Melanocyte of skin (primary cell): ENCODE measurements around the gene LLCFC1. TPM values are rescaled to one million over a fixed set of nuclear protein-coding genes. Genes with fewer than 3 reads are reported as not detected.

Experiments
- total RNA-seq, 2 donors: library from RNA; depleted of rRNA; stranded (reverse); fragments of >200 nt; gene quantifications; 2 replicates each; pipeline ENCODE4 v1.2.3, GENCODE V29; 2012

LLCFC1 gene
- total RNA-seq = not detected

DNA sequence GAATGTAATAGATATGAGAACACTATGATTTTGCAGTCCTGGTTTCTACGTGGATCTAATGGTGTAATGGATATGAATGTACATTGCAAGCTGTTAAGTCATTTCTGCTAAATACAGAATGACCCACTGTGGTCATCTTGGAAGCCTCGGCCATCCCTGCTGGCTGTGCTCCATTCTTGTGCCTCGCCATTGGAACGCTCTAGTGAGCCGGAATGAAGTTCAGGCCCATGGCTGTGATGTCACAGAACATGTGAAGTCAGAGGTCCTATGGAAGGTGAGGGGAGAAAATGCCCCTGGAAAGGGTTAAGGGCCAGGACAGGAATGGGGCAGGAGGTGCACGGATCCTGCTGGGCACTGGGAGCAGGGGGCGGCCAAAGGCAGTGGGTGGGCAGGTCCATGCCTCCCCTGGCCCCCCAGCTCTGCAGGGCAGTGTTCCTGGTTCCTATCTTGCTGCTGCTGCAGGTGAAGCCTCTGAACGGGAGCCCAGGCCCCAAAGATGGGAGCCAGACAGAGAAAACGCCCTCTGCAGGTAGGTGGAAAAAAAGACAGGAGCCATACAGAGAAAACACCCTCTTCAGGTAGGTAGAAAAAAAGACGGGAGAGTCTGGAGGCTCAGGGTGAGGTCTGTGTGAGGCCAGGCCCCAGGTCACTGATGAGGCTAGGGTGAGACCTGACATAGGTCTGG lies at the start of gene LLCFC1:
Gene LLCFC1, plus strand, starts transcription at position 259 of the 685 bp plus-strand sequence. Its CDS starts 138 bp downstream, at position 397.

DNA sequence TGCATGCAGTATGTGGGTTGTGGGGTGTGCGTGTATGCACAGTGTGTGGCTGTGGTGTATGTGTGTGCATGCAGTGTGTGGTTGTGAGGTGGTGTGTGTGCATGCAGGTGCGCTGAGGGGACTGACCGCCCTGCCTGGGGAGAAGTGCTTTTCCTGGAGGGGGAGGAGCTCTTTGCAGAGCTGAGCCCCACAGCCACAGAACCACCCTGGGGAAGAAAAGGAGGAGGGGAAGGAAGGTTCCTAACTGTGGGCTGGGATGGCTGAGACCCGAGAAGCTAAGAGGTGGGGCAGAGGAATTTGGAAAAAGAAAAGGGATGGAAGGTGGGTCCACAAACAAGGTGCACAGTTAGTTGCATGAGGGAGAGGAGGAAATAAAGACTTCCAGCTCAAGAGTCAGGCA lies 5.7 kb upstream of the LLCFC1 start, which contains the start of gene TRPV5:
Gene TRPV5, minus strand, starts transcription at position 123 of the 400 bp plus-strand sequence. CDS start 287 bp downstream, outside the sequence.

DNA sequence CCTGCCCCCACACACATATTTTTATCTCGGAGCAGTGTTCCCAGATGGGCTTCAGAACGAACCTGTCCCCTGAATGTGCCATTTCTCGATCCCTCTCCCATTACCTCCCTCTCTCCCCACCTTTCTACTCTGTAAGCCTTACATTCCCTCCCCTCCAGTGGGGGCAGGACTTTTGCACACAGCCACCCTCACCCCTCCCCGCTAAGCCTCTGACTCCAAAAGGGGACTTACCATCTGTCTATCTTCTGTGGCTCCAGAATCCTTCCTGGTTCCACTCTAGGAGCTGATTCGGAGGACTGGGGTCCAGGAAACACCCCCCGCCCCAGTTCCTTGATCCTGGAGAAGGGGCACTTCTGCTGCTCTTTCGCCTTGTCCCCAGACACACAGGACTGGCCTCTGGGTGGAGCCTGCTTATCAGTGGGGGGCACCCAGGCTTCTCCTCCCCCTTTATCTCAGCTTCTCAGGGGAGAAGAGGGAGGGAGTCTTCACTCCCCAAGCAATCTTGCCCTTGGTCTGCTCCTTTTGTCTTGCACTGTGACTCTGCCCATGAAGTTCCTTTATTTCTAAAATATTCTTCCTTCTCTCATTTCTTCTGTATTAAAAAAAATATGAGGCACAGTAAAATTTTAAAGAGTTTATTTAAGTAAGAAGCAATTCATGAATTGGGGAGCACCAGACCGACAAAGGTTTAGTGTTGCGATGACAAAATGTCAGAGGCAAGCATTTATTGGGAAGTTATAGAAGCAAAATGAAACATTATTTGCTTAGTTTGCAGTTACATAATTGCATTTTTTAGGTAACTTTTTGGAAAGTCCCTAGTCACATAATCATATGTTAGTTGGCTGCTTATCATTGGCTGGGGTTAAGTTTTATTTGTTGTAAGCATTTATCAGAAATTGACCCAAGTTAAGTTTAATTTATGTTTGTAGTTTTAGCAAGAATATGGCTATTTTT lies 23.0 kb downstream of the LLCFC1 start, which contains the start of gene KEL:
Gene KEL, minus strand, starts transcription at position 391 of the 954 bp plus-strand sequence. Its CDS starts 157 bp downstream, at position 234.

Other genes starting within 250 kb of the LLCFC1 start
- not detected for gene PRSS1, start 190.0 kb upstream of the LLCFC1 start, total RNA-seq
- not detected for gene PRSS2, start 168.5 kb upstream of the LLCFC1 start, total RNA-seq
- gene EPHB6, start 84.4 kb upstream of the LLCFC1 start, total RNA-seq = under 1 TPM; under 0.01 to 0.34 TPM
- not detected for gene TRPV6, start 53.7 kb upstream of the LLCFC1 start, total RNA-seq
- gene TRPV5, start 5.7 kb upstream of the LLCFC1 start, total RNA-seq = not detected
- under 1 TPM in 1 of 2 donors, not detected in 1; 0.34 TPM for gene KEL, start 22.9 kb downstream of the LLCFC1 start, total RNA-seq
- under 1 TPM in 1 of 2 donors, not detected in 1; 0.34 TPM for gene OR9A2, start 87.6 kb downstream of the LLCFC1 start, total RNA-seq
- gene OR6V1, start 112.9 kb downstream of the LLCFC1 start, total RNA-seq = not detected
- gene PIP, start 192.6 kb downstream of the LLCFC1 start, total RNA-seq = not detected
- gene TAS2R39, start 243.9 kb downstream of the LLCFC1 start, total RNA-seq = not detected